GM19395 (cell line): ENCODE data around the gene FBLN2.

Experiments
- ATAC-seq: cut with Tn5 transposase; IDR thresholded peaks from one replicate; pipeline ENCODE4 v1.9.1; 2021; ENCODE audit warnings: mild to moderate bottlenecking, moderate library complexity; ENCODE audit not compliant: unreplicated experiment

The FBLN2 gene

GRCh38 chr3:13620281-13620680 lies 71.4 kb downstream of the FBLN2 start:
- ATAC-seq: no peak

- ATAC-seq: no peak
Observed at GRCh38 chr3:13620776-13621365, 71.9 kb downstream of the FBLN2 start.

GRCh38 chr3:13621381-13622221 lies 72.7 kb downstream of the FBLN2 start:
- ATAC-seq: no peak

GRCh38 chr3:13622356-13622755 lies 73.4 kb downstream of the FBLN2 start:
- ATAC-seq: no peak

- ATAC-seq: no peak
Observed at GRCh38 chr3:13623101-13623654, 74.3 kb downstream of the FBLN2 start.

GRCh38 chr3:13624021-13624420 lies 75.1 kb downstream of the FBLN2 start:
- no peak for ATAC-seq

GRCh38 chr3:13624671-13625125 lies 75.8 kb downstream of the FBLN2 start:
- ATAC-seq: no peak

- ATAC-seq: no peak
Observed at GRCh38 chr3:13626396-13626795, 77.5 kb downstream of the FBLN2 start.

- ATAC-seq: no peak
Observed at GRCh38 chr3:13626915-13627460, 78.1 kb downstream of the FBLN2 start.

- ATAC-seq: no peak
Observed at GRCh38 chr3:13627681-13628080, 78.8 kb downstream of the FBLN2 start.

GRCh38 chr3:13628432-13628831 lies 79.5 kb downstream of the FBLN2 start:
- ATAC-seq: no peak

- ATAC-seq: no peak
Observed at GRCh38 chr3:13628841-13629551, 80.1 kb downstream of the FBLN2 start.

- ATAC-seq: no peak
Observed at GRCh38 chr3:13629644-13630043, 80.7 kb downstream of the FBLN2 start.

- no peak for ATAC-seq
Observed at GRCh38 chr3:13631256-13631655, 82.3 kb downstream of the FBLN2 start.

GRCh38 chr3:13633176-13633575 lies 84.3 kb downstream of the FBLN2 start:
- no peak for ATAC-seq

- ATAC-seq: no peak
Observed at GRCh38 chr3:13634151-13634550, 85.2 kb downstream of the FBLN2 start.

GRCh38 chr3:13634615-13635014 lies 85.7 kb downstream of the FBLN2 start:
- no peak for ATAC-seq

- ATAC-seq: no peak
Observed at GRCh38 chr3:13636186-13636585, 87.3 kb downstream of the FBLN2 start.

GRCh38 chr3:13636874-13637273 lies 87.9 kb downstream of the FBLN2 start:
- no peak for ATAC-seq

- ATAC-seq: no peak
Observed at GRCh38 chr3:13637311-13637891, 88.5 kb downstream of the FBLN2 start.

GRCh38 chr3:13637953-13638352 lies 89.0 kb downstream of the FBLN2 start:
- no peak for ATAC-seq
